Measurements from ENCODE around the gene C18orf63. TPM values are rescaled to one million over a fixed set of nuclear protein-coding genes. Genes with fewer than 3 reads are reported as not detected.

Gene C18orf63
- total RNA-seq, 1 experiment from 2014 or later = not detected

DNA sequence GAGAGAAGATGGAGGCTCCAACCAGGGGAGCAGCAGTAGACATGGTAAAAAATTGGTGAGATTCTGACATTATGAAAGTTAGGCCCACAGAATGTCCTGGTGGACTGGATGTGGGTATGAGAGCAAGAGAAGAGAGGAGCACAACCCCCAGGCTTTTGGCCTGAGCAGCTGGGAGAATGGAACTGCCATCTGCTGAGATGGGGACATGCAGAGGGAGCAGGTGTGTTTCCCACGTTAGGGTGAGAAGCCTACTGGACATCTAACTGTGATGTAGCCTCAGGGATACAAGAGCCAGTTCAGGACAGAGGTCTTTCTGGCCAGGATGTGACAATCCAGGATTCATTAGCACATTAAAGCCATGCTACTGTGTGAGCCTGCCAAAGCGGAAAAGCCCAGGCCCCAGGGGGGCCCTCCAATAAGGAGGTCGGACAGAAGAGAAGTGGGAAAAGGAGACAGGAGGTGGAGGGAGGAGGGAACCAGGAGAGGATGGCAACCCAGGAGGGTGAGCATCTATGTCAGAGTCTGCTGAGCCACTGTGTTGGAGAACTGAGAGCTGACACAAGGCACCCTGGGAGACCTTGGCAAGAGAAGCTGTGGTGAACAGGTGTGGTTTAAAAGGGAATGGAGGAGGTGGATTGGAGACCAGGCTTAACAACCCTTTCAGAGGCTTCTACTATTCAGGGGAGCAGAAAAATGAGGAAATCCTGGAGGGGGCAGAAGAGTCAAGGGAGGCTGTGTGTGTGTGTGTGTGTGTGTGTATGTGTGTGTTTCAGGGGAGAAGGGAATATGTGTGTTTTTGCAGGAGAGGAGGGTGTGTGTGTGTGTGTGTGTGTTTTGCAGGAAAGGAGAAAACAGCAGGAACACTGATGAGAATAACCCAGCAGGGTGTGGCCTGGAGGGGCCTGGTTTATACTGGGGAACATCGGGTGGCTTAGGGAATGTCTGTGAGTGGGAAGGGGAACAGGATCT is 34.3 kb upstream of the C18orf63 start:
- peaks cover 5% of the 10 kb centered on the region for H3K36me3 Mint-ChIP-seq (ENCODE audit: insufficient read depth, unreplicated experiment)
- no peak for DNase-seq (ENCODE audit: unreplicated experiment)
- ChIA-PET POLR2A (no interaction called here), CTCF (no interaction called here)
- H3K27me3 Mint-ChIP-seq (ENCODE audit: insufficient read depth, unreplicated experiment) = no peaks in the 10 kb centered on the region
- peak overlapping the region; percentile 26 for H3K4me3 Mint-ChIP-seq (ENCODE audit: unreplicated experiment)
- no peaks in the 10 kb centered on the region for H3K9me3 Mint-ChIP-seq (ENCODE audit: unreplicated experiment)
- peaks cover 27% of the 10 kb centered on the region for H3K4me1 Mint-ChIP-seq (ENCODE audit: insufficient read depth, unreplicated experiment)
- peak overlapping the region; percentile 69 for H3K27ac Mint-ChIP-seq (ENCODE audit: low read depth, unreplicated experiment)
- intact Hi-C loops (cut with micrococcal nuclease) = no loop called here
- TF ChIP-seq CTCF (IDR thresholded peaks at IDR 0.05; ENCODE audit: unreplicated experiment) = no peak
- no TSS peak for BruUV-seq (replicated peaks)

DNA sequence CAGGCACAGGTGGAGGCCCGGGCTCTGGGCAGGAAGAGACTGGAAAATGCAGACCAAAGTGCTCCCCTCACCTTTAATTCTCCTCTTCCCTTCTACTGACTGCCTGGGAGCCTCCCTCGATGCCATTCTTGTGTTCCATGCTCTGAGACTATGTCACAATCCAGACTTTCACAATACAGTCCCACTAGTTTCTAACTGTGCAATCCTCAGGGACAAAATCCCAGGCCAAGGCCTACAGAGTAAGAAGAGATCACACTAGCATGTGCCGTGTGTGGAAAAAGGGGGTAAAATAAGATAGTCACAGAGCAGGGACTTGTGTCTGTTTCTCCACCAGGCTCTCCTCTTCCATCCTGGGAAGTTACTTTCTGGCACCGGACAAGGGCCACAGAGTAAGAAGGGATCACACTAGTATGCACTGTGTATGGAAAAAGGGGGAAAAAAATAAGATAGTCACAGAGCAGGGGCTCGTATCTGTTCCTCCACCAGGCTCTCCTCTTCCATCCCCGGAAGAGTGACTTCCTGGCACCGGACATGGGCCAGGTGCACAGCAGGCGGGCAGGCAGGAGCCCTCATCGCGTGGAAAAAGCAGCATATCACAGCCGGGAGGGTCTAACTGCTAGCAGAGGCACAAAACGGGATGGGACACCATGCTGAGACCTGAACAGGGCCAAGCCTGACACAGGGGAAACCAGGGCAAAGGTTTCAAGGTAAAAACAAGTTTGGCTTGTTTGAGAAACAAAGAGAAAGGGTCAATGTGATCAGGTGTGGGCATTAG is 33.5 kb upstream of the C18orf63 start:
- peak; percentile 70 for DNase-seq (ENCODE audit: unreplicated experiment)
- ChIA-PET POLR2A (no interaction called here), CTCF (interaction anchor here (0.6 to 0.8 kb wide), 3 partner anchors 14 to 85 kb away, joined by 3 read pairs; no protein-coding TSS in a partner anchor)
- no TSS peak for BruUV-seq (replicated peaks)
- Mint-ChIP-seq H3K9me3 (ENCODE audit: unreplicated experiment) (no peaks in the 10 kb centered on the region), H3K4me3 (ENCODE audit: unreplicated experiment) (peak overlapping the region; percentile 26), H3K27me3 (ENCODE audit: insufficient read depth, unreplicated experiment) (no peaks in the 10 kb centered on the region), H3K27ac (ENCODE audit: low read depth, unreplicated experiment) (peak overlapping the region; percentile 69), H3K4me1 (ENCODE audit: insufficient read depth, unreplicated experiment) (peaks cover 31% of the 10 kb centered on the region), H3K36me3 (ENCODE audit: insufficient read depth, unreplicated experiment) (peaks cover 5% of the 10 kb centered on the region)
- no peak for TF ChIP-seq CTCF (IDR thresholded peaks at IDR 0.05; ENCODE audit: unreplicated experiment)
- intact Hi-C loops (cut with micrococcal nuclease) = no loop called here

GRCh38 chr18:74282755-74283554 is 32.7 kb upstream of the C18orf63 start:
- Mint-ChIP-seq H3K36me3 (ENCODE audit: insufficient read depth, unreplicated experiment) (peaks cover 5% of the 10 kb centered on the region), H3K4me1 (ENCODE audit: insufficient read depth, unreplicated experiment) (peaks cover 31% of the 10 kb centered on the region), H3K4me3 (ENCODE audit: unreplicated experiment) (no peak overlapping the region), H3K27ac (ENCODE audit: low read depth, unreplicated experiment) (peak overlapping the region; percentile 69), H3K9me3 (ENCODE audit: unreplicated experiment) (no peaks in the 10 kb centered on the region), H3K27me3 (ENCODE audit: insufficient read depth, unreplicated experiment) (no peaks in the 10 kb centered on the region)
- intact Hi-C loops (cut with micrococcal nuclease) = no loop called here
- CTCF ChIA-PET = interaction anchor here (0.6 to 1.7 kb wide), 4 partner anchors 8 to 86 kb away, joined by 3 to 4 read pairs (median 3); no protein-coding TSS in a partner anchor
- no peak for DNase-seq (ENCODE audit: unreplicated experiment)
- TF ChIP-seq CTCF (IDR thresholded peaks at IDR 0.05; ENCODE audit: unreplicated experiment) = no peak
- POLR2A ChIA-PET = no interaction called here
- no TSS peak for BruUV-seq (replicated peaks)
